Keratinocyte (primary cell): ENCODE results near the gene CSNK1D. TPM values are rescaled to one million over a fixed set of nuclear protein-coding genes. Genes with fewer than 3 reads are reported as not detected.

ENCODE experiments used
- DNase-seq: peaks from one replicate; pipeline ENCODE4 v3.0.0-alpha.2; 2011; ENCODE audit warnings: low read depth, missing footprints, low spot score
- FAIRE-seq: peaks from 2 replicates; lab custom pipeline; 2011; peaks lifted over from hg19 to GRCh38; lab: Jason Lieb, UNC
- H2AFZ ChIP-seq: 2 replicates; pipeline ENCODE4 v1.6.0; 2012; ENCODE audit warnings: low read length, control low read depth, inconsistent platforms; ENCODE audit not compliant: control insufficient read depth
- H3K27ac ChIP-seq: 2 replicates; pipeline ENCODE4 v1.5.1; 2011; ENCODE audit warnings: low read length; ENCODE audit not compliant: control insufficient read depth, insufficient read depth
- H3K27me3 ChIP-seq: 3 replicates; pipeline ENCODE4 v1.6.0; 2011; ENCODE audit warnings: low read length; ENCODE audit not compliant: control insufficient read depth, insufficient read depth; ENCODE audit errors: extremely low read depth
- H3K36me3 ChIP-seq, 2 experiments: 2 replicates in 1 of 2; 3 replicates in 1 of 2; pipeline ENCODE4 v1.5.1; 2011; ENCODE audit warnings: low read length in 2 of 2, mild to moderate bottlenecking in 1 of 2; ENCODE audit not compliant: control insufficient read depth in 2 of 2, insufficient read depth in 2 of 2; ENCODE audit errors: extremely low read depth in 1 of 2
- H3K4me1 ChIP-seq: 3 replicates; pipeline ENCODE4 v1.5.1; 2011; ENCODE audit warnings: low read length; ENCODE audit not compliant: control insufficient read depth, insufficient read depth; ENCODE audit errors: extremely low read depth
- H3K4me2 ChIP-seq: 3 replicates; pipeline ENCODE4 v1.6.0; 2011; ENCODE audit warnings: low read depth, low read length; ENCODE audit not compliant: control insufficient read depth, insufficient read depth; ENCODE audit errors: extremely low read depth
- H3K4me3 ChIP-seq, 3 experiments: fragments of 200-600 bp in 1 of 3; sonication (generic) in 1 of 3; 2 replicates in 2 of 3; 3 replicates in 1 of 3; pipeline ENCODE4 v1.5.1; 2011 to 2016; ENCODE audit warnings: low read length in 3 of 3, mild to moderate bottlenecking in 3 of 3, control low read depth in 2 of 3, inconsistent platforms in 1 of 3, low read depth in 1 of 3, mixed read lengths in 1 of 3, mixed run types in 1 of 3, moderate library complexity in 1 of 3; ENCODE audit not compliant: control insufficient read depth in 2 of 3, insufficient read depth in 2 of 3; ENCODE audit errors: extremely low read depth in 1 of 3
- H3K79me2 ChIP-seq: 2 replicates; pipeline ENCODE4 v1.6.0; 2012; ENCODE audit warnings: low read length; ENCODE audit not compliant: control insufficient read depth, insufficient read depth
- H3K9ac ChIP-seq: 3 replicates; pipeline ENCODE4 v1.6.0; 2011; ENCODE audit warnings: low read length; ENCODE audit not compliant: control insufficient read depth, insufficient read depth; ENCODE audit errors: extremely low read depth
- H3K9me1 ChIP-seq: 3 replicates; pipeline ENCODE4 v1.6.0; 2011; ENCODE audit warnings: low read length; ENCODE audit not compliant: control insufficient read depth, insufficient read depth; ENCODE audit errors: extremely low read depth
- H3K9me3 ChIP-seq: 2 replicates; pipeline ENCODE4 v1.5.1; 2012; ENCODE audit warnings: low read depth, low read length; ENCODE audit not compliant: control insufficient read depth
- H4K20me1 ChIP-seq: 3 replicates; pipeline ENCODE4 v1.6.0; 2011; ENCODE audit warnings: low read length; ENCODE audit not compliant: control insufficient read depth, insufficient read depth; ENCODE audit errors: extremely low read depth
- EZH2 ChIP-seq: IDR thresholded peaks from one replicate; pipeline ENCODE4 v1.6.1; 2012; ENCODE audit warnings: inconsistent platforms, mild to moderate bottlenecking, low read length, moderate library complexity
- dilution Hi-C: fragments of 300-500 bp; cut with MboI; formaldehyde crosslinking; loops from one replicate; pipeline ENCODE4 v1.7.0; 2020; ENCODE audit warnings: low sequenced_read_pairs; ENCODE audit not compliant: extremely low pct_ligation_motif_present
- polyA plus RNA-seq, 5 experiments: library from polyadenylated mRNA; depleted of rRNA in 3 of 5; stranded (reverse) in 3 of 5; stranded (forward) in 1 of 5; unstranded in 1 of 5; fragments of >200 nt; gene quantifications; 1 replicate in 1 of 5; 2 replicates in 3 of 5; 3 replicates in 1 of 5; pipeline versions ENCODE4 v1.2.1 to v1.2.3, GENCODE V29; 2011 to 2012; ENCODE audit warnings: missing spikeins in 2 of 5, low read depth in 1 of 5, low replicate concordance in 1 of 5
- TF ChIP-seq, protein P1 (sequence below), 3 experiments: IDR thresholded peaks in 1 of 3; conservative IDR thresholded peaks in 1 of 3; optimal IDR thresholded peaks in 1 of 3; 2 replicates in 2 of 3; 3 replicates in 1 of 3; pipeline versions ENCODE3 to v1.5.1; 2011; ENCODE audit warnings: low read length in 3 of 3, mild to moderate bottlenecking in 3 of 3, moderate library complexity in 2 of 3, control low read depth in 1 of 3, inconsistent platforms in 1 of 3; ENCODE audit not compliant: insufficient read depth in 2 of 3; ENCODE audit errors: extremely low read depth in 1 of 3

Gene CSNK1D
- polyA plus RNA-seq, 1 donor (not counting 4 experiments of a cell fraction or from before 2014, with no cell fraction given) = 86.0 TPM

DNA sequence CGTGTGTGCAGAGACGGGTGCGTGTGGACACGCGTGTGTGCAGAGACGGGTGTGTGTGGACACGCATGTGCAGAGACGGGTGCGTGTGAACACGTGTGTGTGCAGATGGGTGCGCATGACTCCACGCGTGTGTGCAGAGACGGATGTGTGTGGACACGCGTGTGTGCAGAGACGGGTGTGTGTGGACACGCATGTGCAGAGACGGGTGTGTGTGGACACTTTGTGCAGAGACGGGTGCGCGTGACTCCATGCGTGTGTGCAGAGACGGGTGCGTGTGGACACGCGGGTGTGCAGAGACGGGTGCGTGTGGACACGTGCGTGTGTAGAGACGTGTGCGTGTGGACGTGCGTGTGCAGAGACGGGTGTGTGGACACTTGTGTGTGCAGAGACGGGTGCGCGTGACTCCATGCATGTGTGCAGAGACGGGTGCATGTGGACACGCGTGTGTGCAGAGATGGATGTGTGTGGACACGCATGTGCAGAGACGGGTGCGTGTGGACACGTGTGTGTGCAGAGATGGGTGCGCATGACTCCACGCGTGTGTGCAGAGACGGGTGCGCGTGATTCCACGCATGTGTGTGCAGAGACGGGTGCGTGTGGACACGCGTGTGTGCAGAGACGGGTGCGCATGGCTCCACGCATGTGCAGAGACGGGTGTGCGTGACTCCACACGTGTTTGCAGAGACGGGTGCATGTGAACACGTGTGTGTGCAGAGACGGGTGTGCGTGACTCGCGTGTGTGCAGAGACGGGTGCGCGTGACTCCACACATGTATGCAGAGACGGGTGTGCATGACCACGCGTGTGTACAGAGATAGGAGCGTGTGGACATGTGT, 45.5 kb upstream of the CSNK1D start:
- TF ChIP-seq, protein P1, sequence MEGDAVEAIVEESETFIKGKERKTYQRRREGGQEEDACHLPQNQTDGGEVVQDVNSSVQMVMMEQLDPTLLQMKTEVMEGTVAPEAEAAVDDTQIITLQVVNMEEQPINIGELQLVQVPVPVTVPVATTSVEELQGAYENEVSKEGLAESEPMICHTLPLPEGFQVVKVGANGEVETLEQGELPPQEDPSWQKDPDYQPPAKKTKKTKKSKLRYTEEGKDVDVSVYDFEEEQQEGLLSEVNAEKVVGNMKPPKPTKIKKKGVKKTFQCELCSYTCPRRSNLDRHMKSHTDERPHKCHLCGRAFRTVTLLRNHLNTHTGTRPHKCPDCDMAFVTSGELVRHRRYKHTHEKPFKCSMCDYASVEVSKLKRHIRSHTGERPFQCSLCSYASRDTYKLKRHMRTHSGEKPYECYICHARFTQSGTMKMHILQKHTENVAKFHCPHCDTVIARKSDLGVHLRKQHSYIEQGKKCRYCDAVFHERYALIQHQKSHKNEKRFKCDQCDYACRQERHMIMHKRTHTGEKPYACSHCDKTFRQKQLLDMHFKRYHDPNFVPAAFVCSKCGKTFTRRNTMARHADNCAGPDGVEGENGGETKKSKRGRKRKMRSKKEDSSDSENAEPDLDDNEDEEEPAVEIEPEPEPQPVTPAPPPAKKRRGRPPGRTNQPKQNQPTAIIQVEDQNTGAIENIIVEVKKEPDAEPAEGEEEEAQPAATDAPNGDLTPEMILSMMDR (optimal IDR thresholded peaks at IDR 0.05 in 1 of 3, IDR thresholded peaks at IDR 0.05 in 1 of 3, conservative IDR thresholded peaks at IDR 0.05 in 1 of 3; ENCODE audit: extremely low read depth in 1 of 3, insufficient read depth in 2 of 3, low read length in 3 of 3) = no peak
- no peak for TF ChIP-seq EZH2
- no peaks in the 10 kb centered on the region for H3K4me1 ChIP-seq
- no peaks in the 10 kb centered on the region for H3K79me2 ChIP-seq
- H4K20me1 ChIP-seq = no peaks in the 10 kb centered on the region
- H3K9me3 ChIP-seq = peaks cover 15% of the 10 kb centered on the region
- H3K27ac ChIP-seq = no peak overlapping the region
- dilution Hi-C loops = no loop called here
- H2AFZ ChIP-seq = no peak overlapping the region
- H3K36me3 ChIP-seq = no peaks in the 10 kb centered on the region
- no peak overlapping the region for H3K4me3 ChIP-seq
- no peak overlapping the region for H3K9ac ChIP-seq
- H3K9me1 ChIP-seq = no peaks in the 10 kb centered on the region
- H3K27me3 ChIP-seq = peaks cover 51% of the 10 kb centered on the region
- H3K4me2 ChIP-seq = no peak overlapping the region
- no peak for FAIRE-seq
- DNase-seq = no peak

DNA sequence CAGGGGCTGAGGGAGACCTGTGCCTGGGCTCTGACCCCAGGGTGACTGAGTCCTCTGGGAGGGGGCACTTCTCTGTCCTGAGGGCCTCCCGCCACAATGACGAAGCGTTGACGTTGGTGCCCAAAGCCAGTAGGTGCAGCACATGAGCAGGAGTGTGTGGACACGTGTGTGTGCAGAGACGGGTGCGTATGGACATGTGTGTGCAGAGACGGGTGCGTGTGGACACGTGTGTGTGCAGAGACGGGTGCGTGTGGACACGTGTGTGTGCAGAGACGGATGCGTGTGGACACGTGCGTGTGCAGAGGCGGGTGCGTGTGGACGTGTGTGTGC, 44.6 kb upstream of the CSNK1D start:
- no peak overlapping the region for H3K27ac ChIP-seq
- dilution Hi-C loops = no loop called here

More for the DNA sequence above, 44.6 kb upstream of the CSNK1D start:
- H3K79me2 ChIP-seq = no peaks in the 10 kb centered on the region
- no peak overlapping the region for H3K4me3 ChIP-seq
- H3K9me1 ChIP-seq = no peaks in the 10 kb centered on the region
- H3K27me3 ChIP-seq = peaks cover 57% of the 10 kb centered on the region
- H3K4me1 ChIP-seq = no peaks in the 10 kb centered on the region
- no peak for DNase-seq
- no peak overlapping the region for H3K9ac ChIP-seq
- H2AFZ ChIP-seq = no peak overlapping the region
- peaks cover 15% of the 10 kb centered on the region for H3K9me3 ChIP-seq
- H4K20me1 ChIP-seq = no peaks in the 10 kb centered on the region
- H3K4me2 ChIP-seq = no peak overlapping the region
- FAIRE-seq = no peak
- TF ChIP-seq, protein P1 (optimal IDR thresholded peaks at IDR 0.05 in 1 of 3, IDR thresholded peaks at IDR 0.05 in 1 of 3, conservative IDR thresholded peaks at IDR 0.05 in 1 of 3; ENCODE audit: extremely low read depth in 1 of 3, insufficient read depth in 2 of 3, low read length in 3 of 3) = no peak
- no peak for TF ChIP-seq EZH2
- H3K36me3 ChIP-seq = no peaks in the 10 kb centered on the region
